Panc1 (cell line): ENCODE results near the gene KLK7. TPM values are rescaled to one million over a fixed set of nuclear protein-coding genes. Genes with fewer than 3 reads are reported as not detected.
"Not testable (repeated sequence)": the region's sequence is repeated elsewhere in the genome, so short reads cannot be mapped to it uniquely, and the experiment has no call there.

Source experiments
- ATAC-seq: fragments of 200-7000 bp; cut with Tn5 transposase; 2 replicates; pipeline ENCODE4 v1.9.1; 2020; ENCODE audit warnings: mild to moderate bottlenecking, moderate library complexity
- BruUV-seq: library from RNA; stranded (reverse); fragments of 400-500 nt; replicated peaks from 2 replicates; lab custom pipeline; 2021; lab: Mats Ljungman, UMichigan
- CTCF ChIA-PET: fragments of 300-600 bp; sonication (Branson Sonifier 250); formaldehyde crosslinking; loops from one replicate; lab custom pipeline; 2022; ENCODE audit warnings: antibody characterized with exemption; lab: Charles Lee
- POLR2A ChIA-PET: fragments of 300-600 bp; sonication (Branson Sonifier 250); formaldehyde crosslinking; loops from one replicate; lab custom pipeline; 2022; ENCODE audit warnings: antibody characterized with exemption; lab: Charles Lee
- DNase-seq: peaks from one replicate; pipeline ENCODE4 v3.0.0-alpha.2; 2010; ENCODE audit warnings: low read depth, low spot score
- H3K27ac ChIP-seq: 2 replicates; pipeline ENCODE4 v1.5.1; 2011; ENCODE audit warnings: mild to moderate bottlenecking, low read length, inconsistent platforms
- H3K27me3 ChIP-seq: fragments of 200-500 bp; sonication (Bioruptor generic); 2 replicates; pipeline ENCODE4 v1.6.0; 2014; ENCODE audit warnings: low read length, inconsistent platforms; ENCODE audit not compliant: control insufficient read depth, insufficient read depth
- H3K36me3 ChIP-seq: fragments of 200-500 bp; sonication (Bioruptor generic); 2 replicates; pipeline ENCODE4 v1.5.1; 2014; ENCODE audit warnings: inconsistent platforms, mild to moderate bottlenecking, low read length, moderate library complexity; ENCODE audit not compliant: control insufficient read depth, insufficient read depth
- H3K4me1 ChIP-seq: 2 replicates; pipeline ENCODE4 v1.5.1; 2011; ENCODE audit warnings: inconsistent platforms, mild to moderate bottlenecking, low read length, moderate library complexity; ENCODE audit not compliant: control insufficient read depth, insufficient read depth
- H3K4me3 ChIP-seq, 2 experiments: 2 replicates each; pipeline ENCODE4 v1.5.1; 2011 to 2012; ENCODE audit warnings: low read depth in 2 of 2, low read length in 2 of 2, mild to moderate bottlenecking in 2 of 2, inconsistent platforms in 1 of 2, moderate library complexity in 1 of 2
- H3K9me3 ChIP-seq: fragments of 200-500 bp; sonication (Bioruptor generic); 2 replicates; pipeline ENCODE4 v1.5.1; 2014; ENCODE audit warnings: low read depth, mild to moderate bottlenecking, inconsistent platforms, low read length, moderate library complexity; ENCODE audit not compliant: control insufficient read depth, insufficient read depth
- CTCF ChIP-seq: fragments of 450-650 bp; IDR thresholded peaks from 2 replicates; pipeline ENCODE4 v1.5.1; 2017; ENCODE audit warnings: mild to moderate bottlenecking
- POLR2AphosphoS5 ChIP-seq: IDR thresholded peaks from 2 replicates; pipeline ENCODE4 v1.6.1; 2012; ENCODE audit warnings: mild to moderate bottlenecking, low read depth, low read length, moderate library complexity
- REST ChIP-seq, 2 experiments: IDR thresholded peaks; 2 replicates each; pipeline ENCODE4 v1.6.1; 2011 to 2012; ENCODE audit warnings: low read depth in 2 of 2, control low read depth in 1 of 2, low read length in 1 of 2, mild to moderate bottlenecking in 1 of 2, moderate library complexity in 1 of 2; ENCODE audit not compliant: insufficient read depth in 1 of 2
- SIN3A ChIP-seq: IDR thresholded peaks from 2 replicates; pipeline ENCODE4 v1.6.1; 2012; ENCODE audit warnings: low read depth, mild to moderate bottlenecking, low read length, moderate library complexity, borderline replicate concordance; ENCODE audit not compliant: insufficient read depth
- TCF7L2 ChIP-seq: IDR thresholded peaks from 2 replicates; pipeline ENCODE4 v1.6.1; 2011; ENCODE audit warnings: mild to moderate bottlenecking, low read depth, low read length, inconsistent platforms
- in situ Hi-C: cut with HindIII; loops from 2 replicates; pipeline ENCODE4 v1.10.0; 2016; ENCODE audit warnings: low sequenced_read_pairs, low pct_unique_long_range_greater_than_20kb
- intact Hi-C: fragments of 100-400 bp; cut with micrococcal nuclease; formaldehyde crosslinking; loops from one replicate; pipeline ENCODE4 v1.10.0; 2022; ENCODE audit not compliant: unreplicated experiment
- total RNA-seq: library from RNA; stranded (reverse); gene quantifications from one replicate; pipeline ENCODE4 v1.2.1, GENCODE V29; 2021; ENCODE audit not compliant: unreplicated experiment

The KLK7 gene
- total RNA-seq, 1 experiment from 2014 or later: not detected

DNA sequence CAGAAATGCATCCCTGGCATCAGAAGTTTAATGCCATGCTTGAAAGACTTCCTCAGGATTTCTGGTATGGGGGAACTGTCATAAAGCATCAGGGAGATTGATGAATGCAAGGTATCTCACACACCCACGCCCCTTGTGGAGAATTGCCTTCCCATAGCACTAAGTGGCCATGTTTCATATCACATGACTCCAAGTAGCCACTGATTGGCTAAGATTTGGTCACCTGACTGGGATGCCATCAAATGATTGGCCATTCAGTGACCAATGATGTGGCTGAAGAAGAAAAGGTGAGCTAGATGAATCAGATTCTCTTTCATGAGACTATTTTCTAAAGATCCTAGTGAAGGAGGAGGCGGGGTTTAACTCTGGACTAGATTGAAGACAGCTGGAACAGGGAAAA, 10.4 kb upstream of the KLK7 start:
- ATAC-seq: no peak
- intact Hi-C loops (no loop called here), in situ Hi-C loops (no loop called here)
- no peaks in the 10 kb centered on the region for H3K36me3 ChIP-seq
- ChIA-PET POLR2A (no interaction called here), CTCF (no interaction called here)
- H3K27ac ChIP-seq: no peak overlapping the region
- H3K9me3 ChIP-seq: no peaks in the 10 kb centered on the region
- H3K4me3 ChIP-seq: no peak overlapping the region
- DNase-seq: no peak
- H3K27me3 ChIP-seq: peaks cover 6% of the 10 kb centered on the region
- no TSS peak for BruUV-seq
- TF ChIP-seq CTCF (no peak), REST (IDR thresholded peaks at IDR 0.05; ENCODE audit: insufficient read depth in 1 of 2, low read depth in 2 of 2, low read length in 1 of 2) (no peak)
- H3K4me1 ChIP-seq: no peaks in the 10 kb centered on the region

- Histone ChIP-seq H3K36me3 (no peaks in the 10 kb centered on the region), H3K27me3 (peaks cover 6% of the 10 kb centered on the region), H3K4me1 (no peaks in the 10 kb centered on the region), H3K4me3 (no peak overlapping the region), H3K27ac (no peak overlapping the region), H3K9me3 (no peaks in the 10 kb centered on the region)
- no peak for TF ChIP-seq SIN3A
- no peak for TF ChIP-seq TCF7L2
- TF ChIP-seq POLR2AphosphoS5: no peak
- TF ChIP-seq CTCF: no peak
- no peak for TF ChIP-seq REST (IDR thresholded peaks at IDR 0.05; ENCODE audit: insufficient read depth in 1 of 2, low read depth in 2 of 2, low read length in 1 of 2)
- no peak for ATAC-seq
- ChIA-PET POLR2A (no interaction called here), CTCF (no interaction called here)
- intact Hi-C loops: no loop called here
- no TSS peak for BruUV-seq
- DNase-seq: no peak
- in situ Hi-C loops: no loop called here
Measured at GRCh38 chr19:50992666-50993035, 8.9 kb upstream of the KLK7 start.

DNA sequence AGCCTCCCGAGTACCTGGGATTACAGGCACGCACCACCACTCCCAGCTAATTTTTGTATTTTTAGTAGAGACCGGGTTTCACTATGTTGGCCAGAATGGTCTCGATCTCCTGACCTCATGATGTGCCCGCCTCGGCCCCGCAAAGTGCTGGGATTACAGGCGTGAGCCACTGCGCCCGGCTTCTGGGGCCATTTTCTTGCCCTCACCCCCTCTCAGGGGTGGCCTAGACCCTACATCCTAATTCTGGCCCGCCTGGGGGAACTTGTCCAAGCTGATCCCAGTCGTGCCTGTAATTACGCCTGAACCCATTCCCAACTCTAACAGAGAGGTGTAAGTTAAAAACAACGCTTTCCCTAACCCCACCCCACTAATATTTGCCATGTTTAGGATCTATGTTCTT, 699 bp upstream of the KLK7 start:
- in situ Hi-C loops, H3K27me3 ChIP-seq, ATAC-seq, DNase-seq, BruUV-seq, H3K27ac ChIP-seq, POLR2A ChIA-PET, H3K36me3 ChIP-seq, CTCF ChIA-PET, H3K4me1 ChIP-seq, H3K4me3 ChIP-seq, intact Hi-C loops, H3K9me3 ChIP-seq: not testable (repeated sequence)
